Effector memory CD8-positive, alpha-beta T cell (primary cell): ENCODE results near the gene FUCA2.

Source experiments
- ATAC-seq: fragments of 150-1000 bp; cut with Tn5 transposase; replicated peaks from 2 replicates; pipeline ENCODE4 v1.10.0; 2021; ENCODE audit warnings: mild to moderate bottlenecking, moderate library complexity
- DNase-seq, 3 experiments: peaks; one replicate each; pipeline ENCODE4 v3.0.0; 2021
- H3K27ac Mint-ChIP-seq, 2 donors: one replicate each; pipeline ENCODE4 v1.8.0; 2022; ENCODE audit warnings: mild to moderate bottlenecking in 2 of 2, mixed read lengths in 2 of 2, moderate library complexity in 2 of 2
- H3K27me3 Mint-ChIP-seq, 2 donors: one replicate each; pipeline ENCODE4 v1.8.0; 2022; ENCODE audit warnings: mixed read lengths in 2 of 2
- H3K36me3 Mint-ChIP-seq: one replicate; pipeline ENCODE4 v1.8.0; 2022; ENCODE audit warnings: mild to moderate bottlenecking, moderate library complexity, mixed read lengths; ENCODE audit not compliant: insufficient read depth
- H3K4me1 Mint-ChIP-seq, 2 donors: one replicate each; pipeline ENCODE4 v1.8.0; 2022; ENCODE audit warnings: low read depth in 2 of 2, mixed read lengths in 2 of 2
- H3K4me3 Mint-ChIP-seq, 2 donors: one replicate each; pipeline ENCODE4 v1.8.0; 2022; ENCODE audit warnings: mild to moderate bottlenecking in 2 of 2, mixed read lengths in 2 of 2, moderate library complexity in 2 of 2
- H3K9me3 Mint-ChIP-seq, 2 donors: one replicate each; pipeline ENCODE4 v1.8.0; 2022; ENCODE audit warnings: mixed read lengths in 2 of 2

Gene FUCA2

GRCh38 chr6:143544011-143544696, 32.6 kb upstream of the FUCA2 start:
- Mint-ChIP-seq H3K27ac (peak overlapping the region; percentile 81 to 92), H3K27me3 (no peaks in the 10 kb centered on the region), H3K36me3 (no peaks in the 10 kb centered on the region), H3K9me3 (no peaks in the 10 kb centered on the region), H3K4me1 (peaks cover 61 to 77% of the 10 kb centered on the region in 2 donors), H3K4me3 (peak overlapping the region; percentile 59 to 67)
- DNase-seq = no peak
- ATAC-seq = peak; percentile 69

- Mint-ChIP-seq H3K4me3 (peak overlapping the region; percentile 33 to 41), H3K27ac (peak overlapping the region; percentile 74 to 92), H3K27me3 (no peaks in the 10 kb centered on the region), H3K4me1 (peaks cover 60 to 80% of the 10 kb centered on the region in 2 donors), H3K9me3 (no peaks in the 10 kb centered on the region), H3K36me3 (no peaks in the 10 kb centered on the region)
- DNase-seq (no peak), ATAC-seq (no peak)
These were observed 31.9 kb upstream of the FUCA2 start for GRCh38 chr6:143543435-143543834.

DNA sequence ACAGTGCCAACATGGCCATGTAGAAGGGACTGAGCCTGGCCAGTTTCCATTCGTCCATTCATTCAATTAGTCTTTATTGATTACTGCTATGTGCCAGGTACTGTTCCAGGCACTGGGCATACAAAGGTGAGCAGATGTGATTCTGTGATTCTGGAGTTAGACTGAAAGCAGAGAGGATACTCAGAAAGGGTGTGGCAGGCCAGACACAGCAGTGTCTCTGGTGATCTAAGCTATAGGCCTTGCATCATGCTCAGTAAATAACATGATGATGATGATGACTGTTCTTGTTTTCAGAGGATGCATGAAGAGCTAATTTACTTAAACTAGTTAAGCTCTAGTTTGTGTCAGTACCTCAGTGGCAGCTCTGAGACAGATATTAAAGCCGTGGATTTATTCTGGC, 31.4 kb upstream of the FUCA2 start:
- no peaks in the 10 kb centered on the region for H3K36me3 Mint-ChIP-seq
- H3K4me3 Mint-ChIP-seq = peak overlapping the region; percentile 30 to 40
- ATAC-seq = no peak
- no peak for DNase-seq
- H3K9me3 Mint-ChIP-seq = no peaks in the 10 kb centered on the region
- H3K4me1 Mint-ChIP-seq = peaks cover 58 to 80% of the 10 kb centered on the region in 2 donors
- H3K27ac Mint-ChIP-seq = peak overlapping the region; percentile 74 to 92
- no peaks in the 10 kb centered on the region for H3K27me3 Mint-ChIP-seq

DNA sequence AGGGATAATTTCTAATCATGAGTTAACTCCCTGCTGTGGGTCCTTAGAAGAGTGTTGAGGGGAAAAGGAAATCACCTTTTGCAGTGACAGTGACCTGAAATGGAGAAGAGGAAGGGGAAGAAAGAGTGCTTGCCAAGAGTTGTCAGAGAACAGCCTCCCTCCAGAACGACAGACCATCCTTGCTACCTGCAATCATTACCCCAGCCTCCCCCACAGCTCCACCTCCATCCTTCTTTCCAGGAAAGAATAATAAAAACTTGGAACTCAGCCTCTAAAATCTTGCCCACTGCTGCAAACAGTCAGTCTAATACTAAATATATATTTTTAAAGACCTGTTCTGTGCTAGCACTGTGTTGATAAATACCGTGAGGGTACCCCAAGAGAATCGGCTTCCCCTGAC, 28.7 kb upstream of the FUCA2 start:
- ATAC-seq (no peak), DNase-seq (no peak)
- Mint-ChIP-seq H3K27ac (peak overlapping the region; percentile 74 to 92), H3K4me1 (peaks cover 53 to 74% of the 10 kb centered on the region in 2 donors), H3K27me3 (no peaks in the 10 kb centered on the region), H3K4me3 (peak overlapping the region; percentile 82 to 85), H3K9me3 (no peaks in the 10 kb centered on the region), H3K36me3 (peaks cover 4% of the 10 kb centered on the region)

- ATAC-seq = peak; percentile 28
- peak overlapping the region; percentile 82 to 85 for H3K4me3 Mint-ChIP-seq
These were observed 28.2 kb upstream of the FUCA2 start for GRCh38 chr6:143539734-143540133.

GRCh38 chr6:143539106-143539505, 27.6 kb upstream of the FUCA2 start:
- Mint-ChIP-seq H3K9me3 (no peaks in the 10 kb centered on the region), H3K4me3 (peak overlapping the region; percentile 82 to 85), H3K27me3 (no peaks in the 10 kb centered on the region), H3K27ac (peak overlapping the region; percentile 74 to 92), H3K36me3 (peaks cover 4% of the 10 kb centered on the region), H3K4me1 (peaks cover 47 to 65% of the 10 kb centered on the region in 2 donors)
- DNase-seq (no peak), ATAC-seq (no peak)

More at GRCh38 chr6:143539734-143540133, 28.2 kb upstream of the FUCA2 start:
- Mint-ChIP-seq H3K27ac (peak overlapping the region; percentile 74 to 92), H3K9me3 (no peaks in the 10 kb centered on the region), H3K27me3 (no peaks in the 10 kb centered on the region), H3K36me3 (peaks cover 4% of the 10 kb centered on the region), H3K4me1 (peaks cover 52 to 70% of the 10 kb centered on the region in 2 donors)
- DNase-seq = no peak

GRCh38 chr6:143538374-143538773, 26.9 kb upstream of the FUCA2 start:
- Mint-ChIP-seq H3K27ac (peak overlapping the region; percentile 74 to 92), H3K4me3 (peak overlapping the region; percentile 82 to 85), H3K9me3 (no peaks in the 10 kb centered on the region), H3K27me3 (no peaks in the 10 kb centered on the region), H3K4me1 (peaks cover 43 to 59% of the 10 kb centered on the region in 2 donors), H3K36me3 (peaks cover 4% of the 10 kb centered on the region)
- peak; percentile 17 for ATAC-seq
- no peak for DNase-seq

- H3K27ac Mint-ChIP-seq = peak overlapping the region; percentile 74 to 92
- H3K4me3 Mint-ChIP-seq = peak overlapping the region; percentile 82 to 85
- H3K9me3 Mint-ChIP-seq = no peaks in the 10 kb centered on the region
- ATAC-seq (peak; percentile 59), DNase-seq (peak; percentile 38 to 48 (median 42))
- peaks cover 31 to 46% of the 10 kb centered on the region in 2 donors for H3K4me1 Mint-ChIP-seq
- no peaks in the 10 kb centered on the region for H3K27me3 Mint-ChIP-seq
- H3K36me3 Mint-ChIP-seq = peaks cover 4% of the 10 kb centered on the region
These were observed 25.6 kb upstream of the FUCA2 start for GRCh38 chr6:143536866-143537691.

- H3K36me3 Mint-ChIP-seq = peaks cover 4% of the 10 kb centered on the region
- H3K4me3 Mint-ChIP-seq = peak overlapping the region; percentile 82 to 83
- no peaks in the 10 kb centered on the region for H3K27me3 Mint-ChIP-seq
- ATAC-seq (peak; percentile 57), DNase-seq (peak in 1 of 3 experiments; percentile 33)
- peak overlapping the region; percentile 86 to 89 for H3K27ac Mint-ChIP-seq
- H3K9me3 Mint-ChIP-seq = no peaks in the 10 kb centered on the region
- H3K4me1 Mint-ChIP-seq = peaks cover 26 to 40% of the 10 kb centered on the region in 2 donors
These were observed 24.9 kb upstream of the FUCA2 start for GRCh38 chr6:143536461-143536865.

- Mint-ChIP-seq H3K36me3 (peaks cover 4% of the 10 kb centered on the region), H3K27ac (peak overlapping the region in 1 of 2 donors; percentile 89), H3K9me3 (no peaks in the 10 kb centered on the region), H3K27me3 (no peaks in the 10 kb centered on the region), H3K4me1 (peaks cover 21 to 32% of the 10 kb centered on the region in 2 donors), H3K4me3 (peak overlapping the region in 1 of 2 donors; percentile 83)
- DNase-seq (no peak), ATAC-seq (no peak)
These were observed 23.7 kb upstream of the FUCA2 start for GRCh38 chr6:143535189-143535614.

- no peak overlapping the region for H3K27ac Mint-ChIP-seq
- DNase-seq = no peak
- no peaks in the 10 kb centered on the region for H3K9me3 Mint-ChIP-seq
- peaks cover 2% of the 10 kb centered on the region for H3K36me3 Mint-ChIP-seq
- H3K4me3 Mint-ChIP-seq = no peak overlapping the region
- H3K4me1 Mint-ChIP-seq = peaks cover 13 to 15% of the 10 kb centered on the region in 2 donors
- H3K27me3 Mint-ChIP-seq = no peaks in the 10 kb centered on the region
- ATAC-seq = no peak
These were observed 20.4 kb upstream of the FUCA2 start for GRCh38 chr6:143531720-143532499.

DNA sequence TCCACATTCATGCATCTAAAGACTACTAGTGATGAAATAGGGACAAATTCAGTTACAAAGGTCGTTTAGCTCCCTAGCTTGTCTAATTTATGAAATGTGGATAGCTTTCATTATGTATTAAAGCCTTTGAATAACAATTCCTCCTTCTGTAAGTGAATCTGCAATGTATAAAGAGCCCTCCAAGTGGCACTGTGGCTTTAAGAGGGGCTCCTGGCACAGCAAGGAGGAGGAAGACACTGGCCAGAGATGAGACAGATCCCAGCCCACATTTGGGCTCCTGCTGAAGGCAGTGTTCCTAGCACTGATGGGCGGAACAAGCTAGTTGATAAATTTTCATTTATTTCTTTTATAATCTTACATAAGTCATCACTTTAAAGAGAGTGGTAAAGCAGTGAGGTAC, 17.6 kb upstream of the FUCA2 start:
- ATAC-seq = peak; percentile 61
- H3K4me3 Mint-ChIP-seq = peak overlapping the region in 1 of 2 donors; percentile 44
- peaks cover 7 to 8% of the 10 kb centered on the region in 2 donors for H3K4me1 Mint-ChIP-seq
- no peaks in the 10 kb centered on the region for H3K9me3 Mint-ChIP-seq
- H3K36me3 Mint-ChIP-seq = peaks cover 2% of the 10 kb centered on the region
- H3K27me3 Mint-ChIP-seq = no peaks in the 10 kb centered on the region
- peak overlapping the region; percentile 60 to 87 for H3K27ac Mint-ChIP-seq
- no peak for DNase-seq
